ENCODE data around the gene COL16A1.
A peak's percentile ranks its signal among the peaks of the same experiment; 100 is the strongest.

Gene COL16A1

GRCh38 chr1:31624731-31625514, 78.9 kb downstream of the COL16A1 start:
- no peak for DNase-seq (ENCODE audit: low read depth in 2 of 2)

DNA sequence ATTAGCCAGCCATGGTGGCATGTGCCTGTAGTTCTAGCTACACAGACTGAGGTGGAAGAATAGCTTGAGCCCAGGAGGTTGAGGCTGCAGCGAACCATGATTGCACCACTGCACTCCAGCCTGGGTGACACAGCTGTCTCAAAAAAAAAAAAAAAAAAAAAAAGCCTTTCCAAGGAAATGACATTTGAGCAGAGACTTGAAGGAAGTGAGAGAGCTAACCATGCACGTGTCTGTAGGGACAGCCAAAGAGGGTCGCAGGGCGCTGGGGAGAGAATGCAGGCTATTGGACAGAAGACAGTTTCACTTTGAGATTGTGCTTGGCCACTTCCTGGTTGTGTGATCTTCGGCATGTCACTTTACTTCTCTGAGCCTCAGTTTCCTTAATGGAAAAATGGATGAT, 79.5 kb downstream of the COL16A1 start:
- no peak for DNase-seq (ENCODE audit: low read depth in 2 of 2)

DNA sequence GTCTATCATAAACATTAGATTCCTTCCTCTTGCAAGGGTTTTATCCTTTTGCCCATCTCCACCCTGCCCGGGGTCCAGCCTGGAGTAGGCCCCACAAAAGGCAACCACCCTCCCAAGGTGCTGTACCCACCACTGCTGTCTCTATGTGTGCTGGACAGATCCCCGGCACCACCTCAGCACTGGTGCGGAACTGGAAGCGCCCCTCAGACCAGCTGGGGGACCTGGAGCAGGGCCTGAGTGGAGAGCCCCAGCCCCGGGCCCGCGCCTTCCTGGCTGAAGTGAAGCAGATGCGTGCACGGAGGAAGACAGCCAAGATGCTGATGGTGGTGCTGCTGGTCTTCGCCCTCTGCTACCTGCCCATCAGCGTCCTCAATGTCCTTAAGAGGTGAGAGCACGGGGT, 80.5 kb downstream of the COL16A1 start:
- no peak for DNase-seq (ENCODE audit: low read depth in 2 of 2)

GRCh38 chr1:31621847-31622730, 81.7 kb downstream of the COL16A1 start:
- no peak for DNase-seq (ENCODE audit: low read depth in 2 of 2)

DNA sequence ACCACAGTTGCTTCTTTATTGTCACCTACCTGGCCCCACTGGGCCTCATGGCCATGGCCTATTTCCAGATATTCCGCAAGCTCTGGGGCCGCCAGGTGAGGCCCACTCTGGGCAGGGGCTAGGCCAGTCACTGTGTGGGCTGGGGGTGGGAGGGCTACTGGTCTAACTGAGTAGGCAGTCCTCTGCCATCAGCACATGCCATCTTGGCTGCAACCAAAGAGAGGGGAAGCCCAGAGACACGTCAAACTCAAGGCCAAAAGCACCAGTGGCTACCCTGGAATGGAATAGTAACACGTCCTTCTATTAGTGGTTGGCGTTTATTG, 82.4 kb downstream of the COL16A1 start:
- no peak for DNase-seq (ENCODE audit: low read depth in 2 of 2)

DNA sequence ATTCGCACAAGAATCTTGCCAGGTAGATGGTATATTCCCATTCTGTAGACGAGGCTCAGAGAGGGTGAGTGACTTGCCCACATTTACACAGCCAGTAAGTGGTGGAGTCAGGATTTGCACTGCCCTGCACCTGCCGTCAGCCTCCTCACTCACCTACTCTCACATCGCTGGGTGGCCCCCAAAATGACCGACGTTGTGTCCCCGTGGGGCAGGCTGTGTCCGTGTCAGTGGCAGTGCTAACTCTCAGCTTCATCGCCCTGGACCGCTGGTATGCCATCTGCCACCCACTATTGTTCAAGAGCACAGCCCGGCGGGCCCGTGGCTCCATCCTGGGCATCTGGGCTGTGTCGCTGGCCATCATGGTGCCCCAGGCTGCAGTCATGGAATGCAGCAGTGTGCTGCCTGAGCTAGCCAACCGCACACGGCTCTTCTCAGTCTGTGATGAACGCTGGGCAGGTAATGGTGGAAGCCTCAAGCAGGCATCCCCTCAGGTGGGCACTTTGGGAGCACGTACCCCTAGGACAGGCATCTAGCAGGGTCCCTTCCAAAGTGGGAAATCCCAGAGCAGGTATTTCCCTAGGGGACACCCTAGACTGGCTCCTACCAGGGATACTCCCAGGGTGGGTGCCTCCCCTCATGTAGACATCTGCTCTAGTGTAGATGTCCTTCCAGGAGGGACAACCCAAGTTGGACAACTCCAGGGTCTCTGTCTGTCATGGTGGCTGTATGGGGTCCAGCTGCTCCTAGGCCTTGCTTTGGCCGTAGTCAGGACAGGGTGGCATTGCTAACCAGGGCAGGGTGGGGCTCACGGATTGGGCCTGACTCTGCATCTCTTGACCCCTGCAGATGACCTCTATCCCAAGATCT, 83.0 kb downstream of the COL16A1 start:
- DNase-seq (ENCODE audit: low read depth in 2 of 2) = no peak

DNA sequence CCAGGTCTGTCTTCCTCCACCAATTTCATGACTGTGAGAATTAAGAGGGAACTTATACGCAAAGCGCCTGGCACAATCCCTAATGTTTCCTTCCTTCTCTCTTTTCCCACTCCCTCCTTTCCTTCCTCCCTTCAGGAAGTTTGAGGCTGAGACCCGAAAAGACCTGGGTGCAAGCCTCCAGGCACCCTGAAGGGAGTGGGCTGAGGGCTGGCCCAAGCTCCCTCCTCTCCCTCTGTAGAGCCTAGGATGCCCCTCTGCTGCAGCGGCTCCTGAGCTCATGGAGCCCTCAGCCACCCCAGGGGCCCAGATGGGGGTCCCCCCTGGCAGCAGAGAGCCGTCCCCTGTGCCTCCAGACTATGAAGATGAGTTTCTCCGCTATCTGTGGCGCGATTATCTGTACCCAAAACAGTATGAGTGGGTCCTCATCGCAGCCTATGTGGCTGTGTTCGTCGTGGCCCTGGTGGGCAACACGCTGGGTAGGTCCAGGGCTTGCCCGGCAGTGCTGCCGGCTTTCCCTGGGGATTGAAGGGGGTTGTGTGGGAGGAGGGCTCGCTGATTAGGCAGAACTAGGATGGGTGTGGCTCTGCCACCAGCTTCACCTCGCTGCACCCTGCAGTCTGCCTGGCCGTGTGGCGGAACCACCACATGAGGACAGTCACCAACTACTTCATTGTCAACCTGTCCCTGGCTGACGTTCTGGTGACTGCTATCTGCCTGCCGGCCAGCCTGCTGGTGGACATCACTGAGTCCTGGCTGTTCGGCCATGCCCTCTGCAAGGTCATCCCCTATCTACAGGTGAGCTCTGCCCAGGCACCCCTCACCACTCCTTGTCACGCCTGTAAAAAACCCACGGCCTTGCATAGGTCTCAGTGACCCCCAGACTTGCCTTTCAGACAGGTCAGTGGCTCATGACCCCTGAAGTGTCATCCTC, 84.6 kb downstream of the COL16A1 start:
- no peak for DNase-seq (ENCODE audit: low read depth in 2 of 2)

- DNase-seq (ENCODE audit: low read depth in 2 of 2) = peak; percentile 19 to 33
Observed at GRCh38 chr1:31617916-31618746, 85.7 kb downstream of the COL16A1 start.

GRCh38 chr1:31617218-31617915, 86.5 kb downstream of the COL16A1 start, which contains the start of gene HCRTR1:
Gene HCRTR1 (plus strand): TSS chr1:31617689. CDS start chr1:31619193, 1,504 bp downstream.
- DNase-seq (ENCODE audit: low read depth in 2 of 2) = no peak

DNA sequence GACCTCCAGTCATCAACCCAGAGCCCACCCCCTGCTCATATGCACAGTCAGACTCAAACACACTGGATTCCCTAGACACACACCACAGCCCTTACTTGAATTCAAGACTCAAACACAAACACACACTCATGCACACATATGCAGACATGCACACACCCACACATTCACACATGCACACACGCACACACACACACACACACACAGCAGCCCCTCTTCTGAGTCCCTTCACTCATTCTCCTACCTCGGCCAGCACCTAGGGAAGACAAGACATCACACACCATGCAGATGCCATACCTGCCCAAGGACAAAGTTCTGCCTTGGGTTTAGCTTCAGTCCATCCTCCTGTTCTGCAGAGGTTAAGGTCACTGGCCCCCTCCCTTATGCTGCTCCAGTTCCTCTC, 87.9 kb downstream of the COL16A1 start:
- no peak for DNase-seq (ENCODE audit: low read depth in 2 of 2)

- DNase-seq (ENCODE audit: low read depth in 2 of 2) = no peak
Observed at GRCh38 chr1:31615414-31615813, 88.4 kb downstream of the COL16A1 start.

GRCh38 chr1:31614414-31615005, 89.3 kb downstream of the COL16A1 start:
- no peak for DNase-seq (ENCODE audit: low read depth in 2 of 2)

GRCh38 chr1:31609514-31610118, 94.2 kb downstream of the COL16A1 start:
- DNase-seq (ENCODE audit: low read depth in 2 of 2) = no peak

DNA sequence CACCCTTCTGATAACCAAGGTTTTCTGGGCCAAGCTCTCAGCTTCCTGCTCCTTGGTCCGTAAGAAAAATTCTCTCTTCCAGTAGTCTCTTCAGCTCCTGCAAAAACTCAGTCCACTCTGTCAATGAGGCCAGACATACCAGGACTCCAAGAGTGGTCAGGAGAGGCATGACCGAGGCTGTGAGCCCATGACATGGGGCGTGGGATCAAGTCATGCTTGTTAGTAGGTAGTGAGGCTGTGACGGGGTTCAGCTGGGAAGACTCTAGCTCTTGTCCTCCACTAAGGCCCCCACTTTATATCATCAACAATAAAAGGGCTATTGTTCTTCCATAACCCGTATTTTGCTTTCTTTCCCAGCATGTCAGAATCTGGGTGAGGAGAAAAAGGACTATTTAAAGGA, 96.5 kb downstream of the COL16A1 start:
- DNase-seq (ENCODE audit: low read depth in 2 of 2) = no peak

DNA sequence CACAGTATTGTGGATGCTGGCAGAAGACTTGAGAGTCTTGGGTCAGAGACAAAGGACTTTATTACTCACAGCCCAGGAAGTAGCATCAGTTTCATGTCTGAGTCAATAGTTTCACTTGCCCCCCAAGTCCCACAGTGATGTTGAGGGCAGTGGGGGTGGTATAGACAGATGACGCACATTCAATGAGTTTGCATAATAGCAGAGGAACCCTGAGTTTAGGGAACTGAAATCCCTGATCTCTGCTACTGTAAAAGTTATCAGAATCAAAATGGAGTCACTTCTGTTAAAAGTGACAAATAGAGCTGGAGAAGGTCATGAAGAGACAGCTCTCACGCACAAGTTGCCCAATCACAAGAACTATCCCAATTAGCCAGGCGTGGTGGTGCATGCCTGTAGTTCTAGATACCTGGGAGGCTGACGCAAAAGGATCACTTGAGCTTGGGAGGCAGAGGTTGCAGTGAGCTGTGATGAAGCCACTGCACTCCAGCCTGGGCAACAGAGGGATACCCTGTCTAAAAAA, 97.8 kb downstream of the COL16A1 start:
- no peak for DNase-seq (ENCODE audit: low read depth in 2 of 2)
